Measurements from ENCODE around the gene IL1RAPL2.

DNA sequence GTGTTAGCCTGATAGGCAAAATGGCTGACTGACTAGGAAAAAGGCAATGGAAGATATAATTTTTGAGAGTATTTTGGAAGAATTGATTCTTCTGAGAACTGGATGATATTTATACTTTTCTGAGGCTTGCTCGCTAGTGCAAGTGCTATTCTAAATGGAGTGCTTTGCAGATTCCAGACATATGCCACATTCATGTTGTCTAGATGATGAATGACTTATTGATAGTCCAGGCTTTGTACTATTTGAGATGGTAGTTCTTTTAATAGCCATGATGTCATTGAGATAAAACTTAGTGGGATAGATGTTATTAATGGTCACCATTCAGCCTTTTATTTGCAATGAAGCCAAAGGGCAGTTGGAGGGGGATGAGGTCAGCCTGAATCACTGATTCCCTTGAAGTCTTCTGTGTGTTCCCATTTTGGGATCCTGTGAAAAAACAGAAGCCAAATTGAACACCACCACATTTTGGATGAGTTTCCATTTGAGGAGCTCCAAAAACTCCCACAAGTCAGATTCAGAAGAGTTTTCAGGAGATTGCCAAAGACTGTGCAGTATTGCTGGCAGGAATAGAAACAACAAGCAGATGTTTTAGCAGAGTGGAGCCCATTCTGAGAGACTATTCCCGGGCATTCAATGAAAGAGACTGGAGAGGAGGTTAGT lies 184.1 kb downstream of the IL1RAPL2 start:
- no peak for TF ChIP-seq EZH2 (IDR thresholded peaks at IDR 0.05)
- TF ChIP-seq POLR2AphosphoS5 (IDR thresholded peaks at IDR 0.05; ENCODE audit: borderline replicate concordance, low read depth, low read length), result no peak
